ENCODE data around the gene C6orf136. TPM values are rescaled to one million over a fixed set of nuclear protein-coding genes. Genes with fewer than 3 reads are reported as not detected.

Gene C6orf136
- total RNA-seq, 2 donors from 2014 or later: 17.9 to 24.3 TPM

DNA sequence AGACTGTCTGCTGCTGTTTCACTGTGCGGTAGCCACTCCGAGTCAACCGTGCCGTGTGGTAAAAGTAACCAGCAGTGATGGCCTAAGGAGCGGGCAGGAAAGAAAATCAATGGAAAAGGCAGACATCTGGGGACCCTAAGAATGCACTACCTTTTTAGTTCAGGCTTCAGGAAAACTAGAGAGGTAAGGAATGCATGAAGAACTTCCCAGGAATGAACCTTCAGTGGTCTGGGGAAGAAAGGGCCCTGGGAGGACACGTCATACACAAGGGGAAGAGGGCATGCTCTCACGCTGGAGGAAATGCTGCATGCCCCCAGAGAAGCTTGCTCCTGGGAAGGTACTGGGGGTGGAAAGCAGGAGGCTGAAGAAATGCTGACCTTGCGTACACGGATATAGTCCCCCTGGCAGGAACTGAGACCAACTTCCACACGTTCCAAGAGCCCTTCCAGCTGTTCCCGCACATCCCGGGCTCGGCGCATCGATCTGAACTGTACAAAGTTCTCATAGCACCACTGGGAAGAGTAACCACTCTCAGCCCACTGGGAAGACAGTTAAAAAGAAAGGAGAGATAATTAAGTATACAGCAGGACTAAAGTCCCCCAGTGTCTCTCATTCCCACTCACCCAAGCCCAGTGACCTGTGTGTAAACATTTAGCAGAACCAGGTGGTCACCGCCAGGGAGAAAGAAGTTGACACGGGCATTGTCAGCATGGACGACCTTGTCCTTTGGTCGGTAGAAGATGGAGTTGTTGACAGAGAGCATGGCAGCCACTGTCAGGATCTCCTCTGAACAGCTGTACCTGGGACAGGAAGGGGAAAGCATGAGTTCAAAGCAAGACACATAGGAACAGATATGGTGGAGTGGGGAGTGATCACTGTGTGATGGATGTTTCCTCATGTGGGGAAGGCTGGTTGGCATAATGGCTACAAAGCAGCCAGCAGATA, 8.1 kb downstream of the C6orf136 start:
- H3K9ac ChIP-seq (ENCODE audit: extremely low read depth, low read length, poor library complexity, severe bottlenecking): no peak overlapping the region
- Mint-ChIP-seq H3K4me1 (no peaks in the 10 kb centered on the region), H3K27me3 (ENCODE audit: insufficient read depth) (no peaks in the 10 kb centered on the region), H3K27ac (no peak overlapping the region), H3K4me3 (no peak overlapping the region), H3K9me3 (no peaks in the 10 kb centered on the region), H3K36me3 (ENCODE audit: low read depth) (peaks cover 73% of the 10 kb centered on the region)
- H3K27ac ChIP-seq (ENCODE audit: low read depth, low read length): no peak overlapping the region
- H3K27me3 ChIP-seq (ENCODE audit: control insufficient read depth, insufficient read depth, low read length, poor library complexity, severe bottlenecking): no peaks in the 10 kb centered on the region
- no peak overlapping the region for H3K4me3 ChIP-seq (ENCODE audit: low read length)
- TF ChIP-seq, protein P1, sequence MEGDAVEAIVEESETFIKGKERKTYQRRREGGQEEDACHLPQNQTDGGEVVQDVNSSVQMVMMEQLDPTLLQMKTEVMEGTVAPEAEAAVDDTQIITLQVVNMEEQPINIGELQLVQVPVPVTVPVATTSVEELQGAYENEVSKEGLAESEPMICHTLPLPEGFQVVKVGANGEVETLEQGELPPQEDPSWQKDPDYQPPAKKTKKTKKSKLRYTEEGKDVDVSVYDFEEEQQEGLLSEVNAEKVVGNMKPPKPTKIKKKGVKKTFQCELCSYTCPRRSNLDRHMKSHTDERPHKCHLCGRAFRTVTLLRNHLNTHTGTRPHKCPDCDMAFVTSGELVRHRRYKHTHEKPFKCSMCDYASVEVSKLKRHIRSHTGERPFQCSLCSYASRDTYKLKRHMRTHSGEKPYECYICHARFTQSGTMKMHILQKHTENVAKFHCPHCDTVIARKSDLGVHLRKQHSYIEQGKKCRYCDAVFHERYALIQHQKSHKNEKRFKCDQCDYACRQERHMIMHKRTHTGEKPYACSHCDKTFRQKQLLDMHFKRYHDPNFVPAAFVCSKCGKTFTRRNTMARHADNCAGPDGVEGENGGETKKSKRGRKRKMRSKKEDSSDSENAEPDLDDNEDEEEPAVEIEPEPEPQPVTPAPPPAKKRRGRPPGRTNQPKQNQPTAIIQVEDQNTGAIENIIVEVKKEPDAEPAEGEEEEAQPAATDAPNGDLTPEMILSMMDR (conservative IDR thresholded peaks at IDR 0.05): no peak
- H3K9me3 ChIP-seq (ENCODE audit: control insufficient read depth, low read length): no peaks in the 10 kb centered on the region
- no peak for DNase-seq
- H3K36me3 ChIP-seq (ENCODE audit: control insufficient read depth, insufficient read depth, low read length): peaks cover 89% of the 10 kb centered on the region
- 95 to 98% methylated on average over 12 to 19 of the region's 19 CpGs for WGBS, 2 experiments (ENCODE audit: insufficient coverage in 1 of 2, insufficient read length in 1 of 2)
- H3K4me1 ChIP-seq (ENCODE audit: control insufficient read depth, insufficient read depth, low read length): no peaks in the 10 kb centered on the region

DNA sequence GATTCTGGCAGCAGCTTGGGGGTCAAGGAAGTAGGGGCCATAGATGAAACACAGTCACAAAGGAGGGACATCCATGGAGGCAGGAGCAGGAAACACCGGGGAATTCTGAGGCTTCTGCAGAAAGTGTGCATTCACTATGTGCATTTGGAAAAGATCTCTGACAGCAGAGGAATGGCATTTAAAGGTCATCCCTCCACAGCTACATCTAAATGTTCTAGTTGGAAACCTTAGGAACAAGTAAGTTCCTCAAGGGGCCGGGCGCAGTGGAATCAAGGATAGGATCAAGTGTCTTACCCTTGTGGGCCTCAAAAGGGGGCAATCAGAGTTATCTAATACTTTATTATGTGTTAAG, 8.8 kb downstream of the C6orf136 start:
- no peak overlapping the region for H3K27ac Mint-ChIP-seq
- peaks cover 95% of the 10 kb centered on the region for H3K36me3 ChIP-seq (ENCODE audit: control insufficient read depth, insufficient read depth, low read length)
- no peak overlapping the region for H3K27ac ChIP-seq (ENCODE audit: low read depth, low read length)

DNA sequence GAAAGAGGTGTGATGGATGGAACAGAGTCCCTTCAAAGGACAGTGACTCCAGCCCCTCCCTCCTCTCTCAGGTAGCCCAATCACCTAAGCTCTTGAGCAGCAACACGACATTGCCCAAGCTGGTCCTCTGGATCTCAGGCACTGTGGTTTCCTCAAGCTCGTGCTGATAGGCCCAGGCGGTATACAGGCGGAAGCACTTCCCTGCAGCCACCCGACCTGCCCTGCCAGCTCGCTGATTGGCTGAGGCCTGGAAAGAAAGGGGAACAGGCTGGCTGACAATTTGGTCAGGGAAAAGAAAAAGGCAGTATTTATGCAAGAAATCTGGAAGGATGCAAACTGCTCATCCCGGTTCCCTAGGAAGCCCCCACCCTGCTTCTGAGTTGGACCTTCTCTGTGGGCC, 9.6 kb downstream of the C6orf136 start:
- Mint-ChIP-seq H3K4me1 (no peaks in the 10 kb centered on the region), H3K36me3 (ENCODE audit: low read depth) (peaks cover 73% of the 10 kb centered on the region), H3K27me3 (ENCODE audit: insufficient read depth) (no peaks in the 10 kb centered on the region), H3K9me3 (no peaks in the 10 kb centered on the region), H3K27ac (no peak overlapping the region), H3K4me3 (no peak overlapping the region)
- Histone ChIP-seq H3K4me3 (ENCODE audit: low read length) (no peak overlapping the region), H3K9me3 (ENCODE audit: control insufficient read depth, low read length) (no peaks in the 10 kb centered on the region), H3K4me1 (ENCODE audit: control insufficient read depth, insufficient read depth, low read length) (no peaks in the 10 kb centered on the region), H3K27me3 (ENCODE audit: control insufficient read depth, insufficient read depth, low read length, poor library complexity, severe bottlenecking) (no peaks in the 10 kb centered on the region), H3K27ac (ENCODE audit: low read depth, low read length) (no peak overlapping the region), H3K9ac (ENCODE audit: extremely low read depth, low read length, poor library complexity, severe bottlenecking) (no peak overlapping the region), H3K36me3 (ENCODE audit: control insufficient read depth, insufficient read depth, low read length) (peaks cover 91% of the 10 kb centered on the region)
- DNase-seq: no peak
- TF ChIP-seq, protein P1 (conservative IDR thresholded peaks at IDR 0.05): no peak
- 93% methylated on average over 5 to 7 of the region's 7 CpGs for WGBS, 2 experiments (ENCODE audit: insufficient coverage in 1 of 2, insufficient read length in 1 of 2)

More for the DNA sequence above, 8.8 kb downstream of the C6orf136 start:
- H3K27me3 Mint-ChIP-seq (ENCODE audit: insufficient read depth): no peaks in the 10 kb centered on the region
- DNase-seq: no peak
- Histone ChIP-seq H3K9ac (ENCODE audit: extremely low read depth, low read length, poor library complexity, severe bottlenecking) (no peak overlapping the region), H3K4me3 (ENCODE audit: low read length) (no peak overlapping the region), H3K27me3 (ENCODE audit: control insufficient read depth, insufficient read depth, low read length, poor library complexity, severe bottlenecking) (no peaks in the 10 kb centered on the region), H3K9me3 (ENCODE audit: control insufficient read depth, low read length) (no peaks in the 10 kb centered on the region), H3K4me1 (ENCODE audit: control insufficient read depth, insufficient read depth, low read length) (no peaks in the 10 kb centered on the region)
- no peaks in the 10 kb centered on the region for H3K9me3 Mint-ChIP-seq
- TF ChIP-seq, protein P1 (conservative IDR thresholded peaks at IDR 0.05): no peak
- H3K36me3 Mint-ChIP-seq (ENCODE audit: low read depth): peaks cover 74% of the 10 kb centered on the region
- WGBS, 2 experiments (ENCODE audit: insufficient coverage in 1 of 2, insufficient read length in 1 of 2): 88 to 95% methylated on average over 1 to 3 of the region's 3 CpGs
- no peak overlapping the region for H3K4me3 Mint-ChIP-seq
- no peaks in the 10 kb centered on the region for H3K4me1 Mint-ChIP-seq
